ENCODE results near the gene FIBCD1.

DNA sequence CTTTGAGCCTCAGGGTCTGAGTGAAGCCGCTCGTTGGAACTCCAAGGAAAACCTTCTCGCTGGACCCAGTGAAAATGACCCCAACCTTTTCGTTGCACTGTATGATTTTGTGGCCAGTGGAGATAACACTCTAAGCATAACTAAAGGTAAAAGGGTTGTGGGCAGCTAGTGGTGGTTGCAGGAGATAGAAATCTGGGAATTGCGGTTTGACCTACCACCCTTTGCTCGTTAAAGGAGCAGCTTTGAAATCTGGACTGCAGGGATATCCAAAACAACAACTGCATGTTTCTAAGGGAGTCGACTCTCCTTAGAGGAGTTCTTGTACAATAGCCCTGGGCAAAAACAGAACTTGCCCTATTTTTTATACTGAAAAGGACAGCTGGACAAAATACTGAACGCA is 85.0 kb downstream of the FIBCD1 start:
- TF ChIP-seq CTCF (IDR thresholded peaks at IDR 0.05; ENCODE audit: insufficient read depth, low read length) (no peak), SPI1 (IDR thresholded peaks at IDR 0.05; ENCODE audit: borderline replicate concordance, low read depth) (no peak), POLR2AphosphoS5 (IDR thresholded peaks at IDR 0.05; ENCODE audit: low read depth) (no peak), GABPA (IDR thresholded peaks at IDR 0.05; ENCODE audit: low read depth) (no peak)
- TF ChIP-seq, protein P1, sequence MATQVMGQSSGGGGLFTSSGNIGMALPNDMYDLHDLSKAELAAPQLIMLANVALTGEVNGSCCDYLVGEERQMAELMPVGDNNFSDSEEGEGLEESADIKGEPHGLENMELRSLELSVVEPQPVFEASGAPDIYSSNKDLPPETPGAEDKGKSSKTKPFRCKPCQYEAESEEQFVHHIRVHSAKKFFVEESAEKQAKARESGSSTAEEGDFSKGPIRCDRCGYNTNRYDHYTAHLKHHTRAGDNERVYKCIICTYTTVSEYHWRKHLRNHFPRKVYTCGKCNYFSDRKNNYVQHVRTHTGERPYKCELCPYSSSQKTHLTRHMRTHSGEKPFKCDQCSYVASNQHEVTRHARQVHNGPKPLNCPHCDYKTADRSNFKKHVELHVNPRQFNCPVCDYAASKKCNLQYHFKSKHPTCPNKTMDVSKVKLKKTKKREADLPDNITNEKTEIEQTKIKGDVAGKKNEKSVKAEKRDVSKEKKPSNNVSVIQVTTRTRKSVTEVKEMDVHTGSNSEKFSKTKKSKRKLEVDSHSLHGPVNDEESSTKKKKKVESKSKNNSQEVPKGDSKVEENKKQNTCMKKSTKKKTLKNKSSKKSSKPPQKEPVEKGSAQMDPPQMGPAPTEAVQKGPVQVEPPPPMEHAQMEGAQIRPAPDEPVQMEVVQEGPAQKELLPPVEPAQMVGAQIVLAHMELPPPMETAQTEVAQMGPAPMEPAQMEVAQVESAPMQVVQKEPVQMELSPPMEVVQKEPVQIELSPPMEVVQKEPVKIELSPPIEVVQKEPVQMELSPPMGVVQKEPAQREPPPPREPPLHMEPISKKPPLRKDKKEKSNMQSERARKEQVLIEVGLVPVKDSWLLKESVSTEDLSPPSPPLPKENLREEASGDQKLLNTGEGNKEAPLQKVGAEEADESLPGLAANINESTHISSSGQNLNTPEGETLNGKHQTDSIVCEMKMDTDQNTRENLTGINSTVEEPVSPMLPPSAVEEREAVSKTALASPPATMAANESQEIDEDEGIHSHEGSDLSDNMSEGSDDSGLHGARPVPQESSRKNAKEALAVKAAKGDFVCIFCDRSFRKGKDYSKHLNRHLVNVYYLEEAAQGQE (IDR thresholded peaks at IDR 0.05; ENCODE audit: insufficient replicate concordance, low read depth), result no peak
